SK-N-SH (cell line): Measurements from ENCODE around the gene SNX33.
"Not testable (repeated sequence)": the region's sequence is repeated elsewhere in the genome, so short reads cannot be mapped to it uniquely, and the experiment has no call there.

ENCODE experiments used
- CHD2 ChIP-seq: fragments of 150-350 bp; IDR thresholded peaks from 2 replicates; pipeline ENCODE4 v1.6.1; 2018; ENCODE audit warnings: low read length; ENCODE audit not compliant: partially characterized antibody
- ELF1 ChIP-seq: IDR thresholded peaks from 2 replicates; pipeline ENCODE4 v1.4.0; 2012
- MXI1 ChIP-seq: IDR thresholded peaks from 2 replicates; pipeline ENCODE4 v1.6.1; 2012; ENCODE audit warnings: mild to moderate bottlenecking, low read depth, low read length, improper control_type of control experiment
- NFIC ChIP-seq: IDR thresholded peaks from 2 replicates; pipeline ENCODE4 v1.4.0; 2012; ENCODE audit warnings: borderline replicate concordance
- POLR2AphosphoS5 ChIP-seq: IDR thresholded peaks from 2 replicates; pipeline ENCODE4 v1.6.1; 2012; ENCODE audit warnings: low read depth, low read length
- RAD21 ChIP-seq: IDR thresholded peaks from 2 replicates; pipeline ENCODE4 v1.6.1; 2012; ENCODE audit warnings: mild to moderate bottlenecking, low read length
- RFX5 ChIP-seq: IDR thresholded peaks from 2 replicates; pipeline ENCODE4 v1.6.1; 2012; ENCODE audit warnings: mild to moderate bottlenecking, improper control_type of control experiment, low read length
- SMC3 ChIP-seq: IDR thresholded peaks from 2 replicates; pipeline ENCODE4 v1.6.1; 2012; ENCODE audit warnings: low read depth, low read length, improper control_type of control experiment
- ZBTB33 ChIP-seq: IDR thresholded peaks from 2 replicates; pipeline ENCODE4 v1.4.0; 2012; ENCODE audit warnings: low read depth, borderline replicate concordance
- TF ChIP-seq, protein P1 (sequence below): fragments of 200-600 bp; sonication (generic); IDR thresholded peaks from 2 replicates; pipeline ENCODE4 v1.6.1; 2017; ENCODE audit warnings: antibody characterized with exemption, mild to moderate bottlenecking, moderate library complexity
- TF ChIP-seq, protein P2 (sequence below): IDR thresholded peaks from 2 replicates; pipeline ENCODE4 v1.4.0; 2012; ENCODE audit warnings: low read depth

GRCh38 chr15:75699961-75700874 lies 52.5 kb downstream of the SNX33 start:
- TF ChIP-seq, protein P1, sequence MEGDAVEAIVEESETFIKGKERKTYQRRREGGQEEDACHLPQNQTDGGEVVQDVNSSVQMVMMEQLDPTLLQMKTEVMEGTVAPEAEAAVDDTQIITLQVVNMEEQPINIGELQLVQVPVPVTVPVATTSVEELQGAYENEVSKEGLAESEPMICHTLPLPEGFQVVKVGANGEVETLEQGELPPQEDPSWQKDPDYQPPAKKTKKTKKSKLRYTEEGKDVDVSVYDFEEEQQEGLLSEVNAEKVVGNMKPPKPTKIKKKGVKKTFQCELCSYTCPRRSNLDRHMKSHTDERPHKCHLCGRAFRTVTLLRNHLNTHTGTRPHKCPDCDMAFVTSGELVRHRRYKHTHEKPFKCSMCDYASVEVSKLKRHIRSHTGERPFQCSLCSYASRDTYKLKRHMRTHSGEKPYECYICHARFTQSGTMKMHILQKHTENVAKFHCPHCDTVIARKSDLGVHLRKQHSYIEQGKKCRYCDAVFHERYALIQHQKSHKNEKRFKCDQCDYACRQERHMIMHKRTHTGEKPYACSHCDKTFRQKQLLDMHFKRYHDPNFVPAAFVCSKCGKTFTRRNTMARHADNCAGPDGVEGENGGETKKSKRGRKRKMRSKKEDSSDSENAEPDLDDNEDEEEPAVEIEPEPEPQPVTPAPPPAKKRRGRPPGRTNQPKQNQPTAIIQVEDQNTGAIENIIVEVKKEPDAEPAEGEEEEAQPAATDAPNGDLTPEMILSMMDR = not testable (repeated sequence)
- TF ChIP-seq NFIC = peak; percentile 36
- TF ChIP-seq POLR2AphosphoS5, CHD2, RAD21, ELF1, ZBTB33, RFX5, MXI1, SMC3: not testable (repeated sequence)
- TF ChIP-seq, protein P2, sequence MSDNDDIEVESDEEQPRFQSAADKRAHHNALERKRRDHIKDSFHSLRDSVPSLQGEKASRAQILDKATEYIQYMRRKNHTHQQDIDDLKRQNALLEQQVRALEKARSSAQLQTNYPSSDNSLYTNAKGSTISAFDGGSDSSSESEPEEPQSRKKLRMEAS = peak; percentile 18; the same call in 1 of the 2 replicates
